ENCODE measurements around the gene DOLPP1.

The DOLPP1 gene

GRCh38 chr9:129068110-129068509, 12.8 kb upstream of the DOLPP1 start:
- DNase-seq: no peak

- DNase-seq: no peak
These were observed 11.7 kb upstream of the DOLPP1 start for GRCh38 chr9:129068990-129069861.

- no peak for DNase-seq
These were observed 10.9 kb upstream of the DOLPP1 start for GRCh38 chr9:129069862-129070641.

- no peak for DNase-seq
These were observed 10.0 kb upstream of the DOLPP1 start for GRCh38 chr9:129070696-129071525.

GRCh38 chr9:129071526-129072126, 9.3 kb upstream of the DOLPP1 start:
- DNase-seq: peak; percentile 18

GRCh38 chr9:129072171-129072570, 8.7 kb upstream of the DOLPP1 start:
- no peak for DNase-seq

- DNase-seq: no peak
These were observed 7.5 kb upstream of the DOLPP1 start for GRCh38 chr9:129073404-129073803.

- DNase-seq: no peak
These were observed 6.8 kb upstream of the DOLPP1 start for GRCh38 chr9:129074106-129074505.

- no peak for DNase-seq
These were observed 4.8 kb upstream of the DOLPP1 start for GRCh38 chr9:129075996-129076639.

- no peak for DNase-seq
These were observed 4.3 kb upstream of the DOLPP1 start for GRCh38 chr9:129076640-129077037.

GRCh38 chr9:129077236-129077635, 3.7 kb upstream of the DOLPP1 start:
- DNase-seq: peak; percentile 8

GRCh38 chr9:129078691-129079503, 2.0 kb upstream of the DOLPP1 start:
- no peak for DNase-seq

GRCh38 chr9:129079829-129080228, 1.1 kb upstream of the DOLPP1 start:
- no peak for DNase-seq

GRCh38 chr9:129080298-129080600, 662 bp upstream of the DOLPP1 start:
- DNase-seq: peak; percentile 49

- DNase-seq: no peak
These were observed 535 bp downstream of the DOLPP1 start for GRCh38 chr9:129081388-129081904.

GRCh38 chr9:129084087-129084486, 3.2 kb downstream of the DOLPP1 start:
- no peak for DNase-seq

- no peak for DNase-seq
These were observed 8.3 kb downstream of the DOLPP1 start for GRCh38 chr9:129089246-129089645.

GRCh38 chr9:129093602-129094386, 12.9 kb downstream of the DOLPP1 start:
- no peak for DNase-seq

GRCh38 chr9:129094387-129095169, 13.7 kb downstream of the DOLPP1 start:
- DNase-seq: no peak

Data from NCI-H69 (cell line).